Spleen (tissue), 7 donors: ENCODE results near the gene TBXAS1.

Experiments used
- POLR2A ChIP-seq, 3 donors: fragments of 450-650 bp; IDR thresholded peaks; one replicate each; pipeline ENCODE4 v1.5.1; 2017; ENCODE audit warnings: antibody characterized with exemption in 3 of 3, mild to moderate bottlenecking in 1 of 3
- POLR2AphosphoS5 ChIP-seq, 3 donors: sonication (generic); formaldehyde crosslinking; IDR thresholded peaks; one replicate each; pipeline ENCODE4 v1.5.1; 2017; ENCODE audit warnings: antibody characterized with exemption in 3 of 3
- TF ChIP-seq, protein P1 (sequence below), 11 experiments: fragments of 200-600 bp in 7 of 11; fragments of 450-650 bp in 4 of 11; sonication (generic) in 4 of 11; IDR thresholded peaks in 8 of 11; conservative IDR thresholded peaks in 3 of 11; 1 replicate in 7 of 11; 2 replicates in 4 of 11; pipeline versions ENCODE4 v1.4.0 to v1.8.0; 2016 to 2021; ENCODE audit warnings: antibody characterized with exemption in 11 of 11, inconsistent platforms in 4 of 11, mild to moderate bottlenecking in 1 of 11
- donor health status: DM: no; HTN: no; CAD: no; lungs with moderate emphysema.
- donor health status: DM: no; HTN: no; CAD: no.
- donor health status: DM: no; HTN: no; CAD: no.

DNA sequence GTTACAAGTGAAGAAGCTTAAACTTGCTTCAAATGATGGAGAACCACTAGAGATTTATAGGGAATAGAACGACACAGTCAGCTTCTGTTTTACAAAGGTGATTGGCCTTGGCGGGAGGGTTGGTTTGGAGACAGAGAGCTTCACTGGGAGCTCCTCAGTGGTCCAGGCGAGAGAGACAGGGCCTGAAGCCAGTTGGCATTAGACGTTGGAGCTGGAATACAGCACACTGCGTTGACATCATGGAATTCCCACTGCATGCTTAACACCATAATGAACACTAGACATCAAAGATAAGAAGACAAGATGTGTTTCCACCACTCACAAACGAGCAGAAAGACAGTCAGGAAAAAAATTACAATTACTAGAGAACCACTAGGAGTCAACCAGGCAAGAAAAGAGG lies 67.8 kb downstream of the TBXAS1 start:
- TF ChIP-seq, protein P1, sequence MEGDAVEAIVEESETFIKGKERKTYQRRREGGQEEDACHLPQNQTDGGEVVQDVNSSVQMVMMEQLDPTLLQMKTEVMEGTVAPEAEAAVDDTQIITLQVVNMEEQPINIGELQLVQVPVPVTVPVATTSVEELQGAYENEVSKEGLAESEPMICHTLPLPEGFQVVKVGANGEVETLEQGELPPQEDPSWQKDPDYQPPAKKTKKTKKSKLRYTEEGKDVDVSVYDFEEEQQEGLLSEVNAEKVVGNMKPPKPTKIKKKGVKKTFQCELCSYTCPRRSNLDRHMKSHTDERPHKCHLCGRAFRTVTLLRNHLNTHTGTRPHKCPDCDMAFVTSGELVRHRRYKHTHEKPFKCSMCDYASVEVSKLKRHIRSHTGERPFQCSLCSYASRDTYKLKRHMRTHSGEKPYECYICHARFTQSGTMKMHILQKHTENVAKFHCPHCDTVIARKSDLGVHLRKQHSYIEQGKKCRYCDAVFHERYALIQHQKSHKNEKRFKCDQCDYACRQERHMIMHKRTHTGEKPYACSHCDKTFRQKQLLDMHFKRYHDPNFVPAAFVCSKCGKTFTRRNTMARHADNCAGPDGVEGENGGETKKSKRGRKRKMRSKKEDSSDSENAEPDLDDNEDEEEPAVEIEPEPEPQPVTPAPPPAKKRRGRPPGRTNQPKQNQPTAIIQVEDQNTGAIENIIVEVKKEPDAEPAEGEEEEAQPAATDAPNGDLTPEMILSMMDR (IDR thresholded peaks at IDR 0.05 in 8 of 11, conservative IDR thresholded peaks at IDR 0.05 in 3 of 11) = no peak
- TF ChIP-seq POLR2A (IDR thresholded peaks at IDR 0.05) (no peak), POLR2AphosphoS5 (IDR thresholded peaks at IDR 0.05) (no peak)
